Fibroblast of the aortic adventitia (primary cell): ENCODE data around the gene USP20. TPM values are rescaled to one million over a fixed set of nuclear protein-coding genes. Genes with fewer than 3 reads are reported as not detected.

Source experiments
- DNase-seq: peaks from one replicate; pipeline ENCODE4 v3.0.0-alpha.2; 2010; ENCODE audit warnings: low read depth
- H3K4me3 ChIP-seq: 2 replicates; pipeline ENCODE4 v1.5.1; 2011; ENCODE audit warnings: low read depth, mild to moderate bottlenecking, control low read depth, low read length, moderate library complexity
- CTCF ChIP-seq: IDR thresholded peaks from 2 replicates; pipeline ENCODE4 v1.5.1; 2011; ENCODE audit warnings: mild to moderate bottlenecking, low read length, control low read depth, inconsistent platforms; ENCODE audit not compliant: insufficient read depth
- total RNA-seq: library from RNA; depleted of rRNA; stranded (reverse); fragments of >200 nt; gene quantifications from 2 replicates; pipeline ENCODE4 v1.2.3, GENCODE V29; 2012; ENCODE audit warnings: low replicate concordance

USP20 gene
- total RNA-seq, 1 donor: 7.5 TPM

GRCh38 chr9:129811967-129812363 lies 23.3 kb upstream of the USP20 start:
- no peak for TF ChIP-seq CTCF
- no peak for DNase-seq
- no peak overlapping the region for H3K4me3 ChIP-seq

GRCh38 chr9:129812385-129812784 lies 22.9 kb upstream of the USP20 start:
- no peak for TF ChIP-seq CTCF
- no peak overlapping the region for H3K4me3 ChIP-seq
- no peak for DNase-seq

- TF ChIP-seq CTCF: no peak
- no peak for DNase-seq
- H3K4me3 ChIP-seq: no peak overlapping the region
Observed at GRCh38 chr9:129813661-129814060, 21.6 kb upstream of the USP20 start.

GRCh38 chr9:129814432-129815223 lies 20.6 kb upstream of the USP20 start:
- no peak for DNase-seq
- TF ChIP-seq CTCF: no peak
- H3K4me3 ChIP-seq: no peak overlapping the region

- no peak for DNase-seq
- no peak overlapping the region for H3K4me3 ChIP-seq
- TF ChIP-seq CTCF: no peak
Observed at GRCh38 chr9:129815278-129815677, 20.0 kb upstream of the USP20 start.

DNA sequence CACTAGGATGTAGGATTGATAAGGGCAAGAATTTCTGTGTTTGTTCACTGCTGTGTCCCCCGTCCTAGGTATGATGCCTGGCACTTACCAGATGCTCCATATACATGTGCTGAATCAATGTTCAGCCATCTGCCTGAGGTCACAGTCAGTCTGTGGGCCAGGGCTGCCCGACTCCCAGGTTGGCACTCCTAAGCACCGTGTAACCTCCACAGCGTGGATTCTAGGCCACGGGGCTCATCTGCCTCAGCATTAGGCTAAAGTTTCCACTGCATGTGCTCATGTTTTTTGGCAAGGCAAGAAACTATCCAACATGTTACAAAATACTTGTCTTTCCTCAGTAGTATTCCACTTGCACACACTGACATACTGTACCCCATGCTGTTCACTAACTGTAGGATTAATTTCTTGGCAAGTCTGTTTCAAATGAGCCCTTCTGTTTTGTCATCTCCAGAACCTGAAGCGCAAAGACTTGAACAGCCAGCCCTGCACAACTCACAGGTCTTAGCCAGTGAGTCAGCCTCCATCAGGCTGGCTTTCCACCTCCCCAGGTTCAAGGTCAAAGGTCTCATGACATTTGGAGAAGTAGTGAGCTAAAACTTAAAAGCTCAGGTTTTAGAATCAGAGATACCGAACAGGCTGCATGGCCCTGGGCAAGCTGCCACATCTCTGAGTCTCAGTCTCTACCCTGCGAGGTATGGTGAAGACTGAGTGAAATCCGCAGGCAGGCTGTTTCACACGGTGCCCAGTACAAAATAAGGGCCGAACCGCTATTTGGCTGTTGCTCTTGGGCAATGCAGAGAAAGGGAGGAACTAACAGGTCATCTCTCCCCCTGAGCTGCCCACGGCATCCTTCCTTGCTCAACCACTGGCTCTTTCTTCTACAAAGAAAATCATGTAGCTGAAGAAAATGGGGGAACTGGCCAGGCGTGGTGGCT lies 18.5 kb upstream of the USP20 start:
- no peak for DNase-seq
- TF ChIP-seq CTCF: no peak

More for the DNA sequence above, 18.5 kb upstream of the USP20 start:
- no peak overlapping the region for H3K4me3 ChIP-seq
